ENCODE measurements around the gene RCOR1. TPM values are rescaled to one million over a fixed set of nuclear protein-coding genes. Genes with fewer than 3 reads are reported as not detected.

The RCOR1 gene
- total and polyA plus RNA-seq, 2 of the 8 experiments (the other 6 are each of a cell fraction or from before 2014, with no cell fraction given): 12.3 to 26.3 TPM

DNA sequence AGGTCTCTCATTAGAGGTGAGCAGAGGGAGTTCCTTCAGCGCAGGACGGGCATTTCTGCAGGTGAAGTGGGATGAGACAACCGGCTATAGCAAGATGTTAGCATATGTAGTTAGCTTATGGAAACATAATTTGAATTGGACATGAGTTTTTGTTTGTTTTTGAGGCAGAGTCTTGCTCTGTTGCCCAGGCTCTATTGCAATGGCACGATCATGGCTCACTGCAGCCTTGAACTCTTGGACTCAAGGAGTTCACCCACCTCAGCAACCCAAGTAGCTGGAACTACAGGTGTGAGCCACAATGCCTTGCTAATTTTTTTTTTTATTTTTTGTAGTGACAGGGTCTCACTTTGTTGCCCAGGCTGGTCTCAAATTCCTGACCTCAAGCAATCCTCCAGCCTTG lies 69.2 kb downstream of the RCOR1 start:
- H2BK20ac ChIP-seq (ENCODE audit: low read length): no peak overlapping the region
- H3K23me2 ChIP-seq (ENCODE audit: low read depth, low read length): no peaks in the 10 kb centered on the region
- FAIRE-seq (no peak), DNase-seq (ENCODE audit: low read depth in 1 of 2, low spot score in 2 of 2) (no peak)
- ChIA-PET POLR2A (ENCODE audit: partially characterized antibody) (interaction anchor here (0.6 to 3.0 kb wide), 9 partner anchors 8 to 144 kb away, joined by 3 to 12 read pairs (median 4); no protein-coding TSS in a partner anchor), CTCF (ENCODE audit: partially characterized antibody) (interaction anchor here (0.6 to 3.5 kb wide), 5 partner anchors 9 to 319 kb away, joined by 3 to 11 read pairs (median 9); no protein-coding TSS in a partner anchor)
- H3K23ac ChIP-seq (ENCODE audit: insufficient read length): no peak overlapping the region
- no peak overlapping the region for H3K4ac ChIP-seq (replicated peaks; ENCODE audit: insufficient read length, low read depth, low read length)
- H4K5ac ChIP-seq (ENCODE audit: insufficient read length, low read depth, low read length): no peak overlapping the region
- no peak overlapping the region for H2BK5ac ChIP-seq (ENCODE audit: low read depth, low read length)
- H2AK5ac ChIP-seq (ENCODE audit: low read depth, low read length): no peak overlapping the region; the same call in 1 of the 2 replicates
- H3K27me3 ChIP-seq (replicated peaks in 1 of 4; ENCODE audit: control insufficient read depth in 3 of 4, extremely low read depth in 1 of 4, insufficient read depth in 3 of 4, low read length in 3 of 4): no peaks in the 10 kb centered on the region
- H3K14ac ChIP-seq (ENCODE audit: insufficient read length): no peak overlapping the region
- no peaks in the 10 kb centered on the region for H3K9me3 ChIP-seq (ENCODE audit: insufficient read depth in 2 of 2, low read depth in 1 of 2, low read length in 1 of 2)
- peaks cover 0 to 6% of the 10 kb centered on the region in 2 experiments for H4K20me1 ChIP-seq (replicated peaks in 1 of 2; ENCODE audit: control insufficient read depth in 1 of 2, insufficient read depth in 2 of 2, low read length in 2 of 2)
- H2BK120ac ChIP-seq (replicated peaks; ENCODE audit: low read depth, low read length): no peak overlapping the region
- 93% methylated on average over 4 of the region's 4 CpGs; no CpG with 5 or more reads in 1 of the 2 experiments for WGBS, 2 experiments (ENCODE audit: extremely low coverage in 1 of 2, insufficient coverage in 1 of 2, insufficient read length in 1 of 2, insufficient replicate concordance in 2 of 2, low coverage in 1 of 2, low lambda C conversion rate in 2 of 2, missing lambda C conversion rate in 1 of 2)
- peaks cover 7 to 97% of the 10 kb centered on the region in 2 experiments for H3K79me2 ChIP-seq (ENCODE audit: control insufficient read depth in 1 of 2, insufficient read depth in 2 of 2, low read length in 2 of 2)
- H3K79me1 ChIP-seq (ENCODE audit: low read depth, low read length): peaks cover 13% of the 10 kb centered on the region
- no peak overlapping the region for H4K91ac ChIP-seq (replicated peaks; ENCODE audit: insufficient read length, low read length)
- H3K4me2 ChIP-seq (ENCODE audit: insufficient read depth in 1 of 2, low read depth in 2 of 2, low read length in 2 of 2): no peak overlapping the region
- no peak overlapping the region for H3K56ac ChIP-seq (replicated peaks; ENCODE audit: insufficient read length, low read depth, low read length)
- H3K4me1 ChIP-seq (replicated peaks in 1 of 4; ENCODE audit: control insufficient read depth in 3 of 4, insufficient read depth in 4 of 4, low read length in 3 of 4): peaks cover 5 to 19% (median 10%) of the 10 kb centered on the region in 4 experiments
- no peak overlapping the region for H2AFZ ChIP-seq (ENCODE audit: low read length)
- H3K36me3 ChIP-seq (ENCODE audit: control insufficient read depth in 2 of 4, insufficient read depth in 4 of 4, low read length in 3 of 4): no peaks in the 10 kb centered on the region
- no peak overlapping the region for H3K9ac ChIP-seq (replicated peaks in 1 of 4; ENCODE audit: extremely low read depth in 1 of 4, low read depth in 3 of 4, low read length in 3 of 4)
- H3K27ac ChIP-seq (ENCODE audit: low read depth, low read length): no peak overlapping the region
- no peak overlapping the region for H3K4me3 ChIP-seq (ENCODE audit: extremely low read depth in 1 of 4, insufficient read depth in 2 of 4, low read depth in 3 of 4, low read length in 4 of 4)
- no peak overlapping the region for H2BK15ac ChIP-seq (ENCODE audit: low read length)
- no peak overlapping the region for H4K8ac ChIP-seq (ENCODE audit: extremely low read depth, insufficient read depth, low read length)
- TF ChIP-seq CHD2 (IDR thresholded peaks at IDR 0.05; ENCODE audit: low read length) (no peak), PHF8 (conservative IDR thresholded peaks at IDR 0.05; ENCODE audit: low read depth, low read length) (no peak), EP300 (IDR thresholded peaks at IDR 0.05; ENCODE audit: borderline replicate concordance in 1 of 2, low read depth in 2 of 2, low read length in 2 of 2) (no peak), CTBP2 (IDR thresholded peaks at IDR 0.05; ENCODE audit: borderline replicate concordance, insufficient read depth, insufficient read length, low read length) (no peak), ASH2L (IDR thresholded peaks at IDR 0.05; ENCODE audit: low read length) (no peak), KDM5A (IDR thresholded peaks at IDR 0.05; ENCODE audit: low read length) (no peak)
- H2BK12ac ChIP-seq (ENCODE audit: low read depth, low read length): no peak overlapping the region
- no peak overlapping the region for H3K18ac ChIP-seq (ENCODE audit: extremely low read depth, low read length)
